ENCODE data around the gene ZFR2.
A peak's percentile ranks its signal among the peaks of the same experiment; 100 is the strongest.

Gene ZFR2

DNA sequence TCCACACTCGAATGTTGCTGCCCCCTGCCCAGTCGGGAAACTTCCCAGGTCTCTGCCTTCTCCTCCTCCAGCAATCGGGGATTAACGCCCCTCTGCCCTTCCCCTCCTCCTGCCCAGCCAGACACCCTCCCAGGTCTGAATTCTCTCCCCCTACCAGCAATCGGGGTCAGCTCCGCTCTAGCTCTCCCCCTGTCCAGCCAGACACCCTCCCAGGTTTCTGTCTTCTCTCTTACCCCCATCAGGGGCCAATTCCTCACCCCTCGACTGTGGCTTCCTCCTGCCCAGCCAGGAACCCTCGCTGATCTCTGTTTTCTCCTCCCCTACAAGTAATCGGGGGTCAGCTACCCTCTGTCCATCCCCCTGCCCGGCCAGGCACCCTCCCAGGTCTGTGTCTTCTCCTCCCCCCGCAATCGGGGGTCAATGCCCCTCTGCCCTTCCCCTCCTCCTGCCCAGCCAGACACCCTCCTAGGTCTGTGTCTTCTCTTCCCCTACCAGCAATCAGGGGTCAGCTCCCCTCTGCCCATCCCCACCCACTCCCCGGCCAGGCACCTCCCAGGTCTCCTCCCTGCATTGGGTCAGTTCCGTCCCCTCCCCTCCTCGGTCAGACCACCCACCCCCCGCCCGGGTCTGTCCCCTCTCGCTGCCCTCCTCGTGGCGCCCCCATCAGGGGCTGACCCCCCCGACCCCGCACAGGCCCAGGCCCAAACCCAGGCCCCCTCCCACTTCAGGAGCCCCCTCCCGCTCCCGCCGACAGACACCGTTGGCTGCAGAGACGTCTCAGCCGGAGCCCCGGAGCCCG, 668 bp downstream of the ZFR2 start:
- no peaks in the 10 kb centered on the region for H3K9me3 ChIP-seq (ENCODE audit: control insufficient read depth, low read length)
- H3K4me1 ChIP-seq (ENCODE audit: control insufficient read depth, insufficient read depth, low read length) = no peaks in the 10 kb centered on the region
- H3K36me3 ChIP-seq (ENCODE audit: control insufficient read depth, insufficient read depth, low read length, severe bottlenecking) = no peaks in the 10 kb centered on the region
- H3K27me3 ChIP-seq (replicated peaks; ENCODE audit: control insufficient read depth, insufficient read depth, low read length) = peaks cover 57% of the 10 kb centered on the region
- DNase-seq (ENCODE audit: low read depth) = no peak
- no peak overlapping the region for H3K9ac ChIP-seq (ENCODE audit: low read length)
- no peak overlapping the region for H3K4me3 ChIP-seq (ENCODE audit: low read length)

DNA sequence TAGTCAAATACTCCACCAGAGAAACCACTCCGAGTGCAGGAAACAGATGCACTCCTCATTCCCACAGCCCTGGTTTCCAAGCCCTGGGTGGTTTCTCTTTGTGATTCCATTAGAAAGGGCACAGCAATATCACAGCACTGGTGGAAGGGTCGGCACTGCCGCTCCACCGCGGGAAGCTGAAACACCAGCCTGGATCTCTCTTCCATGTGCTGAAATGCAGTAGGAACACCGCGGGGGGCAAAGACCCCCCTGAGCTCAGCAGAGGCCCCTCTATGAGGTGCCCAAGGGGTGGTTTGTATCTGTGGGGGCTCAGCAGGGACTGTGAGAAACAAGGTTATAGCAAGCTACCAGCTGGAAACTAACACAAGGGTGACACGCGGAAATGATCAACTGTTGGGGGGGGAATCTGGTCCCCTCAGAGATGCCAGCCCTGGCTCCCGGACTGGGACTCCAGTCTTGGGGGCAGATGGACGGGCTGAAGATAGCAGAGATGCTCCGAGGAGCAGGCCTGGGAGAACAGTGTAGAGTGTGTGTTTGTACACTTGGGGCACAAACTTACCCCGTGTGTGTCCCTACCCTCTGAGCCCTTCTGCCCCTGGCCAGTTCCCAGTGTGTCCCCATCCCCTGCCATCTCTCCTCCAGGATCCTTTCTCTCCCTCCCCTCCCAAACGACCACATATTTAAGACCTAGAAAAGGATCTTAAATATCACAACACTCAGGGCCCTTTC, 1.8 kb downstream of the ZFR2 start:
- peaks cover 65% of the 10 kb centered on the region for H3K27me3 ChIP-seq (replicated peaks; ENCODE audit: control insufficient read depth, insufficient read depth, low read length)
- no peaks in the 10 kb centered on the region for H3K9me3 ChIP-seq (ENCODE audit: control insufficient read depth, low read length)
- DNase-seq (ENCODE audit: low read depth) = no peak
- H3K4me1 ChIP-seq (ENCODE audit: control insufficient read depth, insufficient read depth, low read length) = no peaks in the 10 kb centered on the region
- H3K4me3 ChIP-seq (ENCODE audit: low read length) = no peak overlapping the region
- no peak overlapping the region for H3K9ac ChIP-seq (ENCODE audit: low read length)
- H3K36me3 ChIP-seq (ENCODE audit: control insufficient read depth, insufficient read depth, low read length, severe bottlenecking) = no peaks in the 10 kb centered on the region

- Histone ChIP-seq H3K4me3 (ENCODE audit: low read length) (no peak overlapping the region), H3K9ac (ENCODE audit: low read length) (no peak overlapping the region), H3K4me1 (ENCODE audit: control insufficient read depth, insufficient read depth, low read length) (no peaks in the 10 kb centered on the region), H3K27me3 (replicated peaks; ENCODE audit: control insufficient read depth, insufficient read depth, low read length) (peaks cover 62% of the 10 kb centered on the region), H3K36me3 (ENCODE audit: control insufficient read depth, insufficient read depth, low read length, severe bottlenecking) (no peaks in the 10 kb centered on the region), H3K9me3 (ENCODE audit: control insufficient read depth, low read length) (no peaks in the 10 kb centered on the region)
- no peak for DNase-seq (ENCODE audit: low read depth)
Measured at GRCh38 chr19:3863648-3864047, 5.2 kb downstream of the ZFR2 start.

- Histone ChIP-seq H3K9me3 (ENCODE audit: control insufficient read depth, low read length) (no peaks in the 10 kb centered on the region), H3K4me1 (ENCODE audit: control insufficient read depth, insufficient read depth, low read length) (no peaks in the 10 kb centered on the region), H3K4me3 (ENCODE audit: low read length) (no peak overlapping the region), H3K27me3 (replicated peaks; ENCODE audit: control insufficient read depth, insufficient read depth, low read length) (peaks cover 64% of the 10 kb centered on the region), H3K9ac (ENCODE audit: low read length) (no peak overlapping the region), H3K36me3 (ENCODE audit: control insufficient read depth, insufficient read depth, low read length, severe bottlenecking) (no peaks in the 10 kb centered on the region)
- DNase-seq (ENCODE audit: low read depth) = no peak
Measured at GRCh38 chr19:3862826-3863500, 5.9 kb downstream of the ZFR2 start.

GRCh38 chr19:3860499-3860898, 8.3 kb downstream of the ZFR2 start:
- no peaks in the 10 kb centered on the region for H3K4me1 ChIP-seq (ENCODE audit: control insufficient read depth, insufficient read depth, low read length)
- peaks cover 52% of the 10 kb centered on the region for H3K27me3 ChIP-seq (replicated peaks; ENCODE audit: control insufficient read depth, insufficient read depth, low read length)
- no peak overlapping the region for H3K9ac ChIP-seq (ENCODE audit: low read length)
- H3K4me3 ChIP-seq (ENCODE audit: low read length) = no peak overlapping the region
- H3K9me3 ChIP-seq (ENCODE audit: control insufficient read depth, low read length) = no peaks in the 10 kb centered on the region
- H3K36me3 ChIP-seq (ENCODE audit: control insufficient read depth, insufficient read depth, low read length, severe bottlenecking) = no peaks in the 10 kb centered on the region
- DNase-seq (ENCODE audit: low read depth) = no peak

DNA sequence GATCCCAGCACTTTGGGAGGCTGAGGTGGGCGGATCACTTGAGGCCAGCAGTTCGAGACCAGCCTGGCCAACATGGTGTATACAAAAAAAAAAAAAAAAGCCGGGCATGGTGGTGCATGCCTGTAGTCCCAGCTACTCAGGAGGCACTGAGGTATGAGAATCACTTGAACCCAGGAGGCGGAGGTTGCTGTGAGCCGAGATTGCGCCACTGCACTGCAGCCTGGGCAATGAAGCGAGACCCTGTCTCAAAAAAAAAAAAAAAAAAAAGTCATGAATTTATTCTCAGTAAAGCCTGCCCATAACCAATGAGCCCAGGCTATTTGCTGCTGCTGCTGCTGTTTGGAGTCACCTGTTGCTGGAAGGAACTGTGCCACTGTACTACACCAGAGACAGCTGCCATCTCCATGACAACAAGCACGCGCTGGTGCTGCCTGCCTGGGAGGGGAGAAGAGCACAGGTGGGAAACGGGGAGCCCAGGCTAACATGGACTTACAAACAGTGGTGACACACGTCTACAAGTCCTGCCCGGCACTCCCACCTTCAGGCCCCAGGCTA, 11.3 kb downstream of the ZFR2 start:
- Histone ChIP-seq H3K27me3 (replicated peaks; ENCODE audit: control insufficient read depth, insufficient read depth, low read length) (peaks cover 32% of the 10 kb centered on the region), H3K4me1 (ENCODE audit: control insufficient read depth, insufficient read depth, low read length) (no peaks in the 10 kb centered on the region), H3K9ac (ENCODE audit: low read length) (no peak overlapping the region), H3K9me3 (ENCODE audit: control insufficient read depth, low read length) (peaks cover under 1% of the 10 kb centered on the region), H3K36me3 (ENCODE audit: control insufficient read depth, insufficient read depth, low read length, severe bottlenecking) (no peaks in the 10 kb centered on the region), H3K4me3 (ENCODE audit: low read length) (no peak overlapping the region)
- no peak for DNase-seq (ENCODE audit: low read depth)

GRCh38 chr19:3855320-3855719, 13.5 kb downstream of the ZFR2 start:
- Histone ChIP-seq H3K4me3 (ENCODE audit: low read length) (no peak overlapping the region), H3K27me3 (replicated peaks; ENCODE audit: control insufficient read depth, insufficient read depth, low read length) (peaks cover 31% of the 10 kb centered on the region), H3K9ac (ENCODE audit: low read length) (no peak overlapping the region), H3K4me1 (ENCODE audit: control insufficient read depth, insufficient read depth, low read length) (no peaks in the 10 kb centered on the region), H3K9me3 (ENCODE audit: control insufficient read depth, low read length) (peaks cover 19% of the 10 kb centered on the region), H3K36me3 (ENCODE audit: control insufficient read depth, insufficient read depth, low read length, severe bottlenecking) (no peaks in the 10 kb centered on the region)
- DNase-seq (ENCODE audit: low read depth) = no peak

DNA sequence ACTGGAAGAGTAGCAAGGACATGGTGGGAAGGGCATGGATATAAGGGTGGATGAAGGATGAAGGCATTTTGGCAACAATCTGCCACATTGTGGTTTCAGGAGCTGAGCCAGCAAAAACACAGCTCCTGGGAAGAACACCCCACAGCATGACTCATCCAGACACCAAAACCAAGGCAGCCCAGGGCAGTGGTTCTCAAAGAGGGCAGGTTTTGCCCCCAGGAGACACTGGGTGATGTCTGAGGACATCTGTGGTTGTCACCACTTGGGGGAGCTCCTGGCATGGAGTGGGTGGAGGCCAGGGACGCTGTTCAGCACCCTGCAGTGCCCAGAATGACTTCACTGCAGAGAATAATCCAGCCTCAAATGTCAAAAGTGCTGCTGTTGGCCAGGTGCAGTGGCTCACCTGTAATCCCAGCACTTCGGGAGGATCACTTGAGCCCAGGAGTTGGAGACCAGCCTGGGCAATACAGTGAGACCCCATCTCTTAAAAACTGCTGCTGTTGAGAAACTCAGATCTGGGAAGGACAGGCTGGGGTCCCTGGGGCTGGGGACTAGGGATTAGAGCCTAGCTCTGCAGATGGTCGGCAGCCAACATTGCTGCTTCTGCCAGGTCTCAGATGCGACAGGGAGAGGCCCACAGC, 16.1 kb downstream of the ZFR2 start:
- Histone ChIP-seq H3K4me3 (ENCODE audit: low read length) (no peak overlapping the region), H3K4me1 (ENCODE audit: control insufficient read depth, insufficient read depth, low read length) (no peaks in the 10 kb centered on the region), H3K9ac (ENCODE audit: low read length) (no peak overlapping the region), H3K9me3 (ENCODE audit: control insufficient read depth, low read length) (peaks cover 19% of the 10 kb centered on the region), H3K36me3 (ENCODE audit: control insufficient read depth, insufficient read depth, low read length, severe bottlenecking) (no peaks in the 10 kb centered on the region), H3K27me3 (replicated peaks; ENCODE audit: control insufficient read depth, insufficient read depth, low read length) (peaks cover 18% of the 10 kb centered on the region)
- peak; percentile 53 for DNase-seq (ENCODE audit: low read depth)

GRCh38 chr19:3852177-3852511, 16.7 kb downstream of the ZFR2 start:
- Histone ChIP-seq H3K27me3 (replicated peaks; ENCODE audit: control insufficient read depth, insufficient read depth, low read length) (peaks cover 20% of the 10 kb centered on the region), H3K36me3 (ENCODE audit: control insufficient read depth, insufficient read depth, low read length, severe bottlenecking) (no peaks in the 10 kb centered on the region), H3K9me3 (ENCODE audit: control insufficient read depth, low read length) (peaks cover 19% of the 10 kb centered on the region), H3K4me3 (ENCODE audit: low read length) (no peak overlapping the region), H3K4me1 (ENCODE audit: control insufficient read depth, insufficient read depth, low read length) (no peaks in the 10 kb centered on the region), H3K9ac (ENCODE audit: low read length) (no peak overlapping the region)
- DNase-seq (ENCODE audit: low read depth) = no peak

GRCh38 chr19:3851254-3852176, 17.3 kb downstream of the ZFR2 start:
- no peak overlapping the region for H3K9ac ChIP-seq (ENCODE audit: low read length)
- H3K9me3 ChIP-seq (ENCODE audit: control insufficient read depth, low read length) = peaks cover 25% of the 10 kb centered on the region
- no peaks in the 10 kb centered on the region for H3K36me3 ChIP-seq (ENCODE audit: control insufficient read depth, insufficient read depth, low read length, severe bottlenecking)
- peaks cover 26% of the 10 kb centered on the region for H3K27me3 ChIP-seq (replicated peaks; ENCODE audit: control insufficient read depth, insufficient read depth, low read length)
- H3K4me1 ChIP-seq (ENCODE audit: control insufficient read depth, insufficient read depth, low read length) = no peaks in the 10 kb centered on the region
- DNase-seq (ENCODE audit: low read depth) = no peak
- no peak overlapping the region for H3K4me3 ChIP-seq (ENCODE audit: low read length)

Measured in adipocyte (in vitro differentiated cells).